ENCODE results near the gene PTPRG. TPM values are rescaled to one million over a fixed set of nuclear protein-coding genes. Genes with fewer than 3 reads are reported as not detected.

The PTPRG gene
- total RNA-seq, 1 experiment from 2014 or later, result 0.73 TPM

- no peaks in the 10 kb centered on the region for H3K36me3 ChIP-seq (ENCODE audit: low read depth, low read length)
- no peak overlapping the region for H3K4me2 ChIP-seq (ENCODE audit: low read length)
- H4K20me1 ChIP-seq (ENCODE audit: low read length), result no peaks in the 10 kb centered on the region
- H3K27ac ChIP-seq (ENCODE audit: low read length), result no peak overlapping the region
- no peak overlapping the region for H3K4me3 ChIP-seq (ENCODE audit: low read length)
- no TSS peak for BruUV-seq (replicated peaks)
- no peaks in the 10 kb centered on the region for H3K4me1 ChIP-seq (ENCODE audit: insufficient read depth, low read length)
- no peak overlapping the region for H3K9ac ChIP-seq (ENCODE audit: low read length)
- no peaks in the 10 kb centered on the region for H3K27me3 ChIP-seq (ENCODE audit: low read length)
- H3K9me2 ChIP-seq (replicated peaks; ENCODE audit: low read length), result no peaks in the 10 kb centered on the region
- H2AFZ ChIP-seq (ENCODE audit: low read length), result no peak overlapping the region
- ATAC-seq (no peak), DNase-seq (no peak)
- H3F3A ChIP-seq (ENCODE audit: low read length, unreplicated experiment), result no peaks in the 10 kb centered on the region
- no peaks in the 10 kb centered on the region for H3K79me2 ChIP-seq (ENCODE audit: low read length)
- H3K9me3 ChIP-seq (ENCODE audit: low read length), result peaks cover 7% of the 10 kb centered on the region; the same call in 1 of the 2 replicates
- intact Hi-C loops (cut with micrococcal nuclease), result no loop called here
- TF ChIP-seq EZH2 (IDR thresholded peaks at IDR 0.05; ENCODE audit: low read length, unreplicated experiment) (no peak), CTCF (conservative IDR thresholded peaks at IDR 0.05; ENCODE audit: low read depth, low read length) (no peak)
- ChIA-PET POLR2A (ENCODE audit: unreplicated experiment) (no interaction called here), CTCF (no interaction called here)
Measured at GRCh38 chr3:61890586-61890985, 329.2 kb downstream of the PTPRG start.

GRCh38 chr3:61892891-61893290 lies 331.5 kb downstream of the PTPRG start:
- ATAC-seq (no peak), DNase-seq (no peak)
- Histone ChIP-seq H3K27ac (ENCODE audit: low read length) (no peak overlapping the region), H2AFZ (ENCODE audit: low read length) (no peak overlapping the region), H4K20me1 (ENCODE audit: low read length) (no peaks in the 10 kb centered on the region), H3K4me2 (ENCODE audit: low read length) (no peak overlapping the region), H3K4me3 (ENCODE audit: low read length) (no peak overlapping the region), H3K9me3 (ENCODE audit: low read length) (peaks cover 7% of the 10 kb centered on the region; the same call in 1 of the 2 replicates), H3K4me1 (ENCODE audit: insufficient read depth, low read length) (no peaks in the 10 kb centered on the region), H3F3A (ENCODE audit: low read length, unreplicated experiment) (no peaks in the 10 kb centered on the region), H3K79me2 (ENCODE audit: low read length) (no peaks in the 10 kb centered on the region), H3K36me3 (ENCODE audit: low read depth, low read length) (no peaks in the 10 kb centered on the region), H3K9ac (ENCODE audit: low read length) (no peak overlapping the region), H3K27me3 (ENCODE audit: low read length) (no peaks in the 10 kb centered on the region), H3K9me2 (replicated peaks; ENCODE audit: low read length) (no peaks in the 10 kb centered on the region)
- BruUV-seq (replicated peaks), result no TSS peak
- CTCF ChIA-PET, result no interaction called here
- POLR2A ChIA-PET (ENCODE audit: unreplicated experiment), result no interaction called here
- intact Hi-C loops (cut with micrococcal nuclease), result no loop called here
- no peak for TF ChIP-seq EZH2phosphoT487 (IDR thresholded peaks at IDR 0.05; ENCODE audit: borderline replicate concordance, low read length)
- TF ChIP-seq CTCF (conservative IDR thresholded peaks at IDR 0.05; ENCODE audit: low read depth, low read length), result no peak
- no peak for TF ChIP-seq EZH2 (IDR thresholded peaks at IDR 0.05; ENCODE audit: low read length, unreplicated experiment)

GRCh38 chr3:61893840-61894566 lies 332.6 kb downstream of the PTPRG start:
- no peaks in the 10 kb centered on the region for H3K27me3 ChIP-seq (ENCODE audit: low read length)
- intact Hi-C loops (cut with micrococcal nuclease), result no loop called here
- H3K27ac ChIP-seq (ENCODE audit: low read length), result no peak overlapping the region
- H3K4me2 ChIP-seq (ENCODE audit: low read length), result no peak overlapping the region
- TF ChIP-seq EZH2 (IDR thresholded peaks at IDR 0.05; ENCODE audit: low read length, unreplicated experiment), result no peak
- no peak for TF ChIP-seq CTCF (conservative IDR thresholded peaks at IDR 0.05; ENCODE audit: low read depth, low read length)
- no peak for TF ChIP-seq EZH2phosphoT487 (IDR thresholded peaks at IDR 0.05; ENCODE audit: borderline replicate concordance, low read length)
- H2AFZ ChIP-seq (ENCODE audit: low read length), result no peak overlapping the region
- no peak overlapping the region for H3K4me3 ChIP-seq (ENCODE audit: low read length)
- no peak overlapping the region for H3K9ac ChIP-seq (ENCODE audit: low read length)
- no TSS peak for BruUV-seq (replicated peaks)
- no peaks in the 10 kb centered on the region for H3K79me2 ChIP-seq (ENCODE audit: low read length)
- no peaks in the 10 kb centered on the region for H3F3A ChIP-seq (ENCODE audit: low read length, unreplicated experiment)
- DNase-seq (no peak), ATAC-seq (no peak)
- no peaks in the 10 kb centered on the region for H3K36me3 ChIP-seq (ENCODE audit: low read depth, low read length)
- no peaks in the 10 kb centered on the region for H4K20me1 ChIP-seq (ENCODE audit: low read length)
- no peaks in the 10 kb centered on the region for H3K4me1 ChIP-seq (ENCODE audit: insufficient read depth, low read length)
- CTCF ChIA-PET, result no interaction called here
- H3K9me2 ChIP-seq (replicated peaks; ENCODE audit: low read length), result no peaks in the 10 kb centered on the region
- POLR2A ChIA-PET (ENCODE audit: unreplicated experiment), result no interaction called here
- peaks cover 6% of the 10 kb centered on the region; the same call in 1 of the 2 replicates for H3K9me3 ChIP-seq (ENCODE audit: low read length)

All from PC-3 (cell line).